ENCODE results near the gene SLC28A2. TPM values are rescaled to one million over a fixed set of nuclear protein-coding genes. Genes with fewer than 3 reads are reported as not detected.

Gene SLC28A2
- total RNA-seq, 1 experiment from 2014 or later = not detected

DNA sequence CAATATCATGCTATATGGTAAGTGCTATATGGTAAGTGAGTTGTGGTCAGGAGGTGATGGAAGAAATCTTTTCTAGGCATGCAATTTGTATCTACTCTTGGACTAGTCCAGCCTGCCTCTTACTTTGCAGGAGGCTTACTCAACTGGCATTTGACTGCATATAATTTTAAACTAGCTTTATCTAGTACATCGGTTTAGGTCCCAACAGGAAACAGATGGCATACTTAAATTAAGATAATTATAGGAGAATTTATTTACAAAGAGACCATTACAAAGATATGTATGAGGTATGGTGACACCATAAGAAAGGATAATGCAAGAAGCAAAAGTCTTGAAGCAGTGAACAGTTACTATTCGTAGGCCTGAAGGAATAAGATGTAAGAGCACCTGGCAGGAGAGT lies 7.8 kb downstream of the SLC28A2 start:
- Histone ChIP-seq H3K4me1 (ENCODE audit: insufficient read depth, low read length) (peaks cover 6% of the 10 kb centered on the region; the same call in 1 of the 2 replicates), H3F3A (ENCODE audit: low read length, unreplicated experiment) (no peaks in the 10 kb centered on the region), H3K79me2 (ENCODE audit: low read length) (no peaks in the 10 kb centered on the region), H3K27ac (ENCODE audit: low read length) (no peak overlapping the region), H3K9me3 (ENCODE audit: low read length) (no peaks in the 10 kb centered on the region), H3K4me3 (ENCODE audit: low read length) (no peak overlapping the region), H3K27me3 (ENCODE audit: low read length) (no peaks in the 10 kb centered on the region), H3K9me2 (replicated peaks; ENCODE audit: low read length) (no peaks in the 10 kb centered on the region), H3K4me2 (ENCODE audit: low read length) (no peak overlapping the region), H2AFZ (ENCODE audit: low read length) (no peak overlapping the region), H4K20me1 (ENCODE audit: low read length) (no peaks in the 10 kb centered on the region), H3K9ac (ENCODE audit: low read length) (no peak overlapping the region), H3K36me3 (ENCODE audit: low read depth, low read length) (no peaks in the 10 kb centered on the region)
- no TSS peak for BruUV-seq (replicated peaks)
- TF ChIP-seq EZH2 (IDR thresholded peaks at IDR 0.05; ENCODE audit: low read length, unreplicated experiment) = no peak
- no peak for TF ChIP-seq EZH2phosphoT487 (IDR thresholded peaks at IDR 0.05; ENCODE audit: borderline replicate concordance, low read length)
- TF ChIP-seq, protein P1, sequence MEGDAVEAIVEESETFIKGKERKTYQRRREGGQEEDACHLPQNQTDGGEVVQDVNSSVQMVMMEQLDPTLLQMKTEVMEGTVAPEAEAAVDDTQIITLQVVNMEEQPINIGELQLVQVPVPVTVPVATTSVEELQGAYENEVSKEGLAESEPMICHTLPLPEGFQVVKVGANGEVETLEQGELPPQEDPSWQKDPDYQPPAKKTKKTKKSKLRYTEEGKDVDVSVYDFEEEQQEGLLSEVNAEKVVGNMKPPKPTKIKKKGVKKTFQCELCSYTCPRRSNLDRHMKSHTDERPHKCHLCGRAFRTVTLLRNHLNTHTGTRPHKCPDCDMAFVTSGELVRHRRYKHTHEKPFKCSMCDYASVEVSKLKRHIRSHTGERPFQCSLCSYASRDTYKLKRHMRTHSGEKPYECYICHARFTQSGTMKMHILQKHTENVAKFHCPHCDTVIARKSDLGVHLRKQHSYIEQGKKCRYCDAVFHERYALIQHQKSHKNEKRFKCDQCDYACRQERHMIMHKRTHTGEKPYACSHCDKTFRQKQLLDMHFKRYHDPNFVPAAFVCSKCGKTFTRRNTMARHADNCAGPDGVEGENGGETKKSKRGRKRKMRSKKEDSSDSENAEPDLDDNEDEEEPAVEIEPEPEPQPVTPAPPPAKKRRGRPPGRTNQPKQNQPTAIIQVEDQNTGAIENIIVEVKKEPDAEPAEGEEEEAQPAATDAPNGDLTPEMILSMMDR (conservative IDR thresholded peaks at IDR 0.05; ENCODE audit: low read depth, low read length) = no peak
- POLR2A ChIA-PET (ENCODE audit: unreplicated experiment) = no interaction called here
- DNase-seq (no peak), ATAC-seq (no peak)
- intact Hi-C loops (cut with micrococcal nuclease) = no loop called here
- CTCF ChIA-PET = no interaction called here

DNA sequence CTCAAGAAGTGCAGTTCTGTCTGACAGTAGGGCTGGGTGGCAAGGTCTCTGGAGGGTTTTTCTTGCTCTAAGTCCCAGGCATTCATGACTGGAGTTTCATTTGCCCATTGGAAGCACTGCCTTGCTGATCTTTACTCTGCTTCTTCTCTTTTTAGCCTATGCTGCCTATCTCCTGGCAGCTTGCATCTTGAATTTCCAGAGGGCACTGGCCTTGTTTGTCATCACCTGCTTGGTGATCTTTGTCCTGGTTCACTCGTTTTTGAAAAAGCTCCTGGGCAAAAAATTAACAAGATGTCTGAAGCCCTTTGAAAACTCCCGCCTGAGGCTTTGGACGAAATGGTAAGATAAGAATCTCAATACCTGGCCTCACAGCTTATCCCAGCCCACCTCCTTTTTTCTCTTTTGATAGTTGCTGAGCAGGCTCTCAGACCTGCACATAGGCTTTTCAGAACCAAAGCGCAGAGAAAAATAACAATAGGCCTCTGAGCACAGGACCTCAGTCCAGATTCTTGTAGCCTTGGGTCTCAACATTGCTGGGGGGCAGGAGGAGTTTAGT lies 10.9 kb downstream of the SLC28A2 start:
- Histone ChIP-seq H3K9ac (ENCODE audit: low read length) (no peak overlapping the region), H3K4me2 (ENCODE audit: low read length) (no peak overlapping the region), H3K79me2 (ENCODE audit: low read length) (no peaks in the 10 kb centered on the region), H3K9me2 (replicated peaks; ENCODE audit: low read length) (no peaks in the 10 kb centered on the region), H3K36me3 (ENCODE audit: low read depth, low read length) (no peaks in the 10 kb centered on the region), H3F3A (ENCODE audit: low read length, unreplicated experiment) (no peaks in the 10 kb centered on the region), H4K20me1 (ENCODE audit: low read length) (no peaks in the 10 kb centered on the region), H3K27me3 (ENCODE audit: low read length) (no peaks in the 10 kb centered on the region), H2AFZ (ENCODE audit: low read length) (no peak overlapping the region), H3K27ac (ENCODE audit: low read length) (no peak overlapping the region), H3K9me3 (ENCODE audit: low read length) (no peaks in the 10 kb centered on the region), H3K4me3 (ENCODE audit: low read length) (no peak overlapping the region), H3K4me1 (ENCODE audit: insufficient read depth, low read length) (no peaks in the 10 kb centered on the region)
- DNase-seq (no peak), ATAC-seq (no peak)
- TF ChIP-seq EZH2 (IDR thresholded peaks at IDR 0.05; ENCODE audit: low read length, unreplicated experiment) (no peak), EZH2phosphoT487 (IDR thresholded peaks at IDR 0.05; ENCODE audit: borderline replicate concordance, low read length) (no peak)
- TF ChIP-seq, protein P1 (conservative IDR thresholded peaks at IDR 0.05; ENCODE audit: low read depth, low read length) = no peak
- BruUV-seq (replicated peaks) = no TSS peak
- POLR2A ChIA-PET (ENCODE audit: unreplicated experiment) = no interaction called here
- CTCF ChIA-PET = no interaction called here
- intact Hi-C loops (cut with micrococcal nuclease) = no loop called here

DNA sequence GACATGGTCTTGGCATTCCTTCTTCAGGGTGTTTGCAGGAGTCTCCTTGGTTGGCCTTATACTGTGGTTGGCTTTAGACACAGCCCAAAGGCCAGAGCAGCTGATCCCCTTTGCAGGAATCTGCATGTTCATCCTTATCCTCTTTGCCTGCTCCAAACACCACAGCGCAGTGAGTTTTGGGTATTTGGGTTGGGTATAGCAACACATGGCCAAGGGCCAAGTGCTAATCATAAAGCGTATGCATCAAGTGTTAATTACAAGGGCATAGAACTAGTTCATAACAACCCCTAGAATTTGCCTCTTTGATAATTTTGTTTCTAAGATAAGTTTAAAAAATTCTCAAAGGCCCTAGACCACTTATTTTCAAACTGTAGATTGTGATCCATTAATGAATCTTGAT lies 11.8 kb downstream of the SLC28A2 start:
- H2AFZ ChIP-seq (ENCODE audit: low read length) = no peak overlapping the region
- TF ChIP-seq, protein P1 (conservative IDR thresholded peaks at IDR 0.05; ENCODE audit: low read depth, low read length) = no peak
- TF ChIP-seq EZH2 (IDR thresholded peaks at IDR 0.05; ENCODE audit: low read length, unreplicated experiment) = no peak
- no peak for TF ChIP-seq EZH2phosphoT487 (IDR thresholded peaks at IDR 0.05; ENCODE audit: borderline replicate concordance, low read length)
- no peak overlapping the region for H3K9ac ChIP-seq (ENCODE audit: low read length)
- ATAC-seq = no peak
- H3K27me3 ChIP-seq (ENCODE audit: low read length) = no peaks in the 10 kb centered on the region
- H3K9me2 ChIP-seq (replicated peaks; ENCODE audit: low read length) = no peaks in the 10 kb centered on the region
- H3K4me1 ChIP-seq (ENCODE audit: insufficient read depth, low read length) = no peaks in the 10 kb centered on the region
- H3K4me2 ChIP-seq (ENCODE audit: low read length) = no peak overlapping the region
- no peaks in the 10 kb centered on the region for H3K36me3 ChIP-seq (ENCODE audit: low read depth, low read length)
- intact Hi-C loops (cut with micrococcal nuclease) = no loop called here
- DNase-seq = no peak
- ChIA-PET POLR2A (ENCODE audit: unreplicated experiment) (no interaction called here), CTCF (no interaction called here)
- H4K20me1 ChIP-seq (ENCODE audit: low read length) = no peaks in the 10 kb centered on the region
- no TSS peak for BruUV-seq (replicated peaks)
- H3K9me3 ChIP-seq (ENCODE audit: low read length) = no peaks in the 10 kb centered on the region
- H3F3A ChIP-seq (ENCODE audit: low read length, unreplicated experiment) = no peaks in the 10 kb centered on the region
- no peaks in the 10 kb centered on the region for H3K79me2 ChIP-seq (ENCODE audit: low read length)
- H3K27ac ChIP-seq (ENCODE audit: low read length) = no peak overlapping the region
- H3K4me3 ChIP-seq (ENCODE audit: low read length) = no peak overlapping the region

Measured in PC-3 (cell line).